ENCODE data around the gene RNF227.
"Not testable (repeated sequence)": the region's sequence is repeated elsewhere in the genome, so short reads cannot be mapped to it uniquely, and the experiment has no call there.

Gene RNF227

GRCh38 chr17:7887482-7888183 lies 28.5 kb downstream of the RNF227 start:
- peak; percentile 89 for DNase-seq

GRCh38 chr17:7887038-7887481 lies 29.0 kb downstream of the RNF227 start:
- no peak for DNase-seq

GRCh38 chr17:7886227-7887037 lies 29.7 kb downstream of the RNF227 start:
- DNase-seq: peak; percentile 35

GRCh38 chr17:7885367-7886226 lies 30.5 kb downstream of the RNF227 start:
- peak; percentile 50 for DNase-seq

- no peak for DNase-seq
Measured at GRCh38 chr17:7884581-7885366, 31.3 kb downstream of the RNF227 start.

- DNase-seq: no peak
Measured at GRCh38 chr17:7883781-7884386, 32.2 kb downstream of the RNF227 start.

GRCh38 chr17:7882629-7883028 lies 33.5 kb downstream of the RNF227 start:
- no peak for DNase-seq

- DNase-seq: no peak
Measured at GRCh38 chr17:7882068-7882467, 34.0 kb downstream of the RNF227 start.

GRCh38 chr17:7881276-7882054 lies 34.6 kb downstream of the RNF227 start:
- DNase-seq: peak; percentile 46

GRCh38 chr17:7880076-7880868 lies 35.8 kb downstream of the RNF227 start:
- DNase-seq: no peak

GRCh38 chr17:7878234-7878633 lies 37.9 kb downstream of the RNF227 start:
- DNase-seq: no peak

GRCh38 chr17:7875804-7876370 lies 40.2 kb downstream of the RNF227 start:
- no peak for DNase-seq

- no peak for DNase-seq
Measured at GRCh38 chr17:7873051-7873450, 43.0 kb downstream of the RNF227 start.

- DNase-seq: no peak
Measured at GRCh38 chr17:7867881-7868329, 48.2 kb downstream of the RNF227 start.

GRCh38 chr17:7864995-7865650 lies 51.0 kb downstream of the RNF227 start:
- DNase-seq: no peak

- not testable (repeated sequence) for DNase-seq
Measured at GRCh38 chr17:7864384-7864783, 51.7 kb downstream of the RNF227 start.
